Tibial nerve (tissue), 4 donors: Measurements from ENCODE around the gene CIAPIN1. TPM values are rescaled to one million over a fixed set of nuclear protein-coding genes. Genes with fewer than 3 reads are reported as not detected.

Source experiments
- DNase-seq, 2 donors: peaks; one replicate each; pipeline ENCODE4 v3.0.0-alpha.2; 2019; ENCODE audit warnings: low spot score in 2 of 2
- H3K27ac ChIP-seq, 4 donors: fragments of 200-600 bp; sonication (generic) in 3 of 4; one replicate each; pipeline ENCODE4 v1.5.1; 2017 to 2019; ENCODE audit warnings: mild to moderate bottlenecking in 1 of 4
- H3K27me3 ChIP-seq, 2 donors: fragments of 200-600 bp; sonication (generic) in 1 of 2; one replicate each; pipeline versions ENCODE4 v1.5.1 to v1.6.0; 2017 to 2019
- H3K36me3 ChIP-seq, 3 donors: fragments of 200-600 bp; sonication (generic); one replicate each; pipeline ENCODE4 v1.5.1; 2018 to 2019
- H3K4me1 ChIP-seq, 4 donors: fragments of 200-600 bp; sonication (generic) in 3 of 4; one replicate each; pipeline ENCODE4 v1.5.1; 2017 to 2019
- H3K4me3 ChIP-seq, 4 donors: fragments of 200-600 bp; sonication (generic) in 3 of 4; one replicate each; pipeline ENCODE4 v1.5.1; 2017 to 2019; ENCODE audit warnings: mild to moderate bottlenecking in 1 of 4, moderate library complexity in 1 of 4
- H3K9me3 ChIP-seq, 4 donors: fragments of 200-600 bp; sonication (generic) in 3 of 4; one replicate each; pipeline ENCODE4 v1.5.1; 2017 to 2019
- EP300 ChIP-seq, 2 donors: sonication (generic); formaldehyde crosslinking; IDR thresholded peaks; one replicate each; pipeline ENCODE4 v1.6.1; 2017; ENCODE audit warnings: antibody characterized with exemption in 2 of 2, mild to moderate bottlenecking in 1 of 2
- POLR2A ChIP-seq, 2 donors: fragments of 450-650 bp; IDR thresholded peaks; one replicate each; pipeline ENCODE4 v1.6.1; 2017; ENCODE audit warnings: antibody characterized with exemption in 2 of 2, mild to moderate bottlenecking in 2 of 2, moderate library complexity in 2 of 2
- WGBS, 2 donors: methylation state at CpG; one replicate each; pipeline ENCODE4 v1.1.5; 2018; 5-methylcytosine and 5-hydroxymethylcytosine counted together
- total RNA-seq, 4 donors: library from RNA; depleted of rRNA; stranded (reverse); fragments of >200 nt; gene quantifications; one replicate each; pipeline ENCODE4 v1.1.0, GENCODE V29; 2016
- TF ChIP-seq, protein P1 (sequence below), 5 experiments: fragments of 200-600 bp in 3 of 5; fragments of 450-650 bp in 2 of 5; sonication (generic) in 3 of 5; IDR thresholded peaks; one replicate each; pipeline ENCODE4 v1.5.1; 2016 to 2019; ENCODE audit warnings: antibody characterized with exemption in 5 of 5, mild to moderate bottlenecking in 3 of 5, moderate library complexity in 2 of 5

Gene CIAPIN1
- total RNA-seq, 4 donors from 2014 or later: 23.4 to 26.7 (median 25.7) TPM

DNA sequence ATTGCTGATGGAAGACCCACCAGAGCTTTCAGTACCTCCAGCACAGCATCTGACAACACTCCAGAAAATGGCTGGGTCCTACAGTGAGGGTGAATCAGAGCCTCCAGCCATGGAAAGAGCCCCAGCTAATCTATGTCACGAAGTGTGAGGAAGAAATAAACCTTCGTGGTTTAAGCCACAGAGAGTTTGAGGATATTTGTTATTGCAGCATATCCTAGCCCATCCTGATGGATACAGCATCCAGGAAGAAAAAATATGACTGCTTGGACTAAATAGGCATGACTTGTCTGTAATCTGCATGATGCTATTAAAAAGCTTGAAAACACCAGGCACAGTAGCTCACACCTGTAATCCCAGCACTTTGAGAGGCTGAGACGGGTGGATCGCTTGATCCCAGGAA, 55.9 kb downstream of the CIAPIN1 start:
- Histone ChIP-seq H3K27ac (no peak overlapping the region), H3K4me1 (peaks cover 0 to 18% (median 0%) of the 10 kb centered on the region in 4 donors), H3K36me3 (no peaks in the 10 kb centered on the region), H3K9me3 (peaks cover 0 to 2% (median 0%) of the 10 kb centered on the region in 4 donors), H3K4me3 (no peak overlapping the region), H3K27me3 (no peaks in the 10 kb centered on the region)
- no peak for DNase-seq
- TF ChIP-seq POLR2A (IDR thresholded peaks at IDR 0.05): no peak
- TF ChIP-seq, protein P1, sequence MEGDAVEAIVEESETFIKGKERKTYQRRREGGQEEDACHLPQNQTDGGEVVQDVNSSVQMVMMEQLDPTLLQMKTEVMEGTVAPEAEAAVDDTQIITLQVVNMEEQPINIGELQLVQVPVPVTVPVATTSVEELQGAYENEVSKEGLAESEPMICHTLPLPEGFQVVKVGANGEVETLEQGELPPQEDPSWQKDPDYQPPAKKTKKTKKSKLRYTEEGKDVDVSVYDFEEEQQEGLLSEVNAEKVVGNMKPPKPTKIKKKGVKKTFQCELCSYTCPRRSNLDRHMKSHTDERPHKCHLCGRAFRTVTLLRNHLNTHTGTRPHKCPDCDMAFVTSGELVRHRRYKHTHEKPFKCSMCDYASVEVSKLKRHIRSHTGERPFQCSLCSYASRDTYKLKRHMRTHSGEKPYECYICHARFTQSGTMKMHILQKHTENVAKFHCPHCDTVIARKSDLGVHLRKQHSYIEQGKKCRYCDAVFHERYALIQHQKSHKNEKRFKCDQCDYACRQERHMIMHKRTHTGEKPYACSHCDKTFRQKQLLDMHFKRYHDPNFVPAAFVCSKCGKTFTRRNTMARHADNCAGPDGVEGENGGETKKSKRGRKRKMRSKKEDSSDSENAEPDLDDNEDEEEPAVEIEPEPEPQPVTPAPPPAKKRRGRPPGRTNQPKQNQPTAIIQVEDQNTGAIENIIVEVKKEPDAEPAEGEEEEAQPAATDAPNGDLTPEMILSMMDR (IDR thresholded peaks at IDR 0.05): no peak
- TF ChIP-seq EP300 (IDR thresholded peaks at IDR 0.05): no peak
- 70 to 74% methylated on average over 4 of the region's 4 CpGs for WGBS, 2 donors

DNA sequence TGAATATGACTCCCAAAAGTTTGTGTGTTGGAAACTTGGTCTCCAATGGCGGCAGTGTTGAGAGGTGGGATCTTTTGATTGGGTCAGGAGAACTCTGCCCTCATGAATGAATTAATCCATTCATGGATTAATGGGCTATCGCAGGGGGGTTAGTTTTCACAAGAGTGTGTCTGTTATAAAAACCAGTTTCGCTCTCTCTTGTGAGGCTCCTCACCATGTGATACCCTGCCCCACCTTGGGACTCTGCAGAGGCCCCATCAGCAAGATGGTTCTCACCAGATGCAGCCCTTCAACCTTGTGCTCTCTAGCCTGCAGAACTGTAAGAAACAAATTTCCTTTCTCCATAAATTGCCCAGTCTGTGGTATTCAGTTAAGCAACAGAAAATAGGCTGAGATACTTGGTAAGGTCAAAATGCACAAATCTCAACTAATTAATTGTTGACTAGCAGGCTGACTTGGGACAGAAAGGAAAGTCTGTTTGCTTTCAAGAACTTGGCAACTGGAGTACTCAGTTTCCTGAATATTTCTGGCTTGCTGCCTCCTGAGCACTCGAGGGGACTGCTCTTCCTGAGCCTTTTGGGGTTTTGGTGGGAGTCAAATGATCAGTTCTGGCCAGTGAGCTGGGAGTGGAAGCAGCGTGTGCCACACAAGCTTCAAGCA, 56.4 kb downstream of the CIAPIN1 start:
- no peak overlapping the region for H3K27ac ChIP-seq
- H3K4me3 ChIP-seq: no peak overlapping the region
- no peak for DNase-seq
- H3K9me3 ChIP-seq: peaks cover 0 to 2% (median 0%) of the 10 kb centered on the region in 4 donors
- no peaks in the 10 kb centered on the region for H3K36me3 ChIP-seq
- H3K4me1 ChIP-seq: peaks cover 0 to 19% (median 0%) of the 10 kb centered on the region in 4 donors
- no peaks in the 10 kb centered on the region for H3K27me3 ChIP-seq
- 17 to 34% methylated on average over 5 of the region's 5 CpGs for WGBS, 2 donors
- no peak for TF ChIP-seq POLR2A (IDR thresholded peaks at IDR 0.05)
- TF ChIP-seq, protein P1 (IDR thresholded peaks at IDR 0.05): no peak
- TF ChIP-seq EP300 (IDR thresholded peaks at IDR 0.05): no peak

DNA sequence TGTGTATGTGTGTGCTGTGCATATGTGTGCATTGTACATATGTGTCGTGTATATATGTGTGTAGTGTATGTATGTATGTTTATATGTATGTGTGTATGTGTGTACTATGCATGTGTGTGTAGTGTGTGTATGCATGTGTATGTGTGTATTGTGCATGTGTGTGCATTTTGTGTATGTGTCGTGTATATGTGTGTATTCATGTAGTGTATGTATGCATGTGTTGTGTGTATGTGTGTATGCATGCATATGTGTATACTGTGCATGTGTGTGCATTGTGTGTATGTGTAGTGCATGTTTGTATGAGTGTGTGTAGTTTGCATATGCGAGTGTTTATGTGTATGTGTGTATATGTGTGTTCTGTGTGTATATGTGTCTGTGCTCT, 58.1 kb downstream of the CIAPIN1 start:
- no peak overlapping the region for H3K27ac ChIP-seq
- H3K27me3 ChIP-seq: no peaks in the 10 kb centered on the region
- H3K36me3 ChIP-seq: no peaks in the 10 kb centered on the region
- WGBS, 2 donors: 90 to 97% methylated on average over 3 of the region's 3 CpGs
- H3K4me1 ChIP-seq: peaks cover 0 to 31% (median 1%) of the 10 kb centered on the region in 4 donors
- H3K9me3 ChIP-seq: peaks cover 0 to 2% (median 0%) of the 10 kb centered on the region in 4 donors
- no peak overlapping the region for H3K4me3 ChIP-seq
- TF ChIP-seq, protein P1 (IDR thresholded peaks at IDR 0.05): no peak
- TF ChIP-seq POLR2A (IDR thresholded peaks at IDR 0.05) (no peak), EP300 (IDR thresholded peaks at IDR 0.05) (no peak)
- DNase-seq: no peak

DNA sequence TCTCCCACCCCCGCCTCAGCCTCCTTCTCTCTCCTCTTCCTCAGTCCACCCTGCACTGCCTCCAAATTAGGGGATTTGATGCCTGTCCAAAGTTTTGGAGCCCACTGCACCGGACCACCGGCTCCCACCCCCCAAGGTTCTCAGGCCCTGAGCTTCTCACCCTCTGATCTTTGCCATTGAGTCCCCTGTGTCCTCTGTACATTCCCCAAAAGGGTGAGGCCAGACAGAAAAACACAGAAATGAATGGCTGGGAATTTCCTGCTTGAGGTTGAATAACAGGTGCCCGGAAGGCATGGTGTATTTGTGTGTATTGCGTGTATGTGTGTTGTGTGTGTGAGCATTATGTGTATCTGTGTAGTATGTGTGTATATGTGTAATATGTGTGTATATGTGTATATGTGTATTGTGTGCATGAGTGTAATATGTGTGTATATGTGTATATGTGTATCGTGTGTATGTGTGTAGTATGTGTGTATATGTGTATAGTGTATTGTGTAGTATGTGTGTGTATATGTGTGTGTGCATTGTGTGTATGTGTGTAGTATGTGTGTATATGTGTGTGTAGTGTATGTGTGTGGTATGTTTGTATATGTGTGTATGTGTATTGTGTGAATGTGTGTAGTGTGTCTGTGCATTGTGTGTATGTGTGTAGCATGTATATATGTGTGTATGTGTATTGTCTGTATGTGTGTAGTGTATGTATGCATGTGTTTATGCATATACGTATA, 58.7 kb downstream of the CIAPIN1 start:
- Histone ChIP-seq H3K27ac (no peak overlapping the region), H3K36me3 (no peaks in the 10 kb centered on the region), H3K4me1 (peaks cover 0 to 37% (median 4%) of the 10 kb centered on the region in 4 donors), H3K4me3 (no peak overlapping the region), H3K27me3 (no peaks in the 10 kb centered on the region), H3K9me3 (peaks cover 0 to 2% (median 0%) of the 10 kb centered on the region in 4 donors)
- no peak for DNase-seq
- 74 to 75% methylated on average over 7 of the region's 7 CpGs for WGBS, 2 donors
- TF ChIP-seq POLR2A (IDR thresholded peaks at IDR 0.05) (no peak), EP300 (IDR thresholded peaks at IDR 0.05) (no peak)
- TF ChIP-seq, protein P1 (IDR thresholded peaks at IDR 0.05): no peak
